GM12878 (cell line): ENCODE results near the gene SMKR1.

Experiments used
- EZH2 ChIP-seq: IDR thresholded peaks from 2 replicates; pipeline ENCODE4 v1.6.1; 2012; ENCODE audit warnings: low read depth, mild to moderate bottlenecking, control low read depth, inconsistent platforms, low read length, borderline replicate concordance; ENCODE audit not compliant: control insufficient read depth
- NRF1 ChIP-seq: conservative IDR thresholded peaks from 2 replicates; pipeline ENCODE4 v1.6.1; 2011; ENCODE audit warnings: mild to moderate bottlenecking, low read depth, low read length, improper control_type of control experiment
- POLR2AphosphoS5 ChIP-seq: IDR thresholded peaks from 2 replicates; pipeline ENCODE4 v1.6.1; 2011; ENCODE audit warnings: mild to moderate bottlenecking, low read length, inconsistent platforms
- RCOR1 ChIP-seq: conservative IDR thresholded peaks from 2 replicates; pipeline ENCODE4 v1.6.1; 2012; ENCODE audit warnings: low read depth, low read length, improper control_type of control experiment
- TF ChIP-seq, protein P1 (sequence below), 3 experiments: IDR thresholded peaks in 2 of 3; conservative IDR thresholded peaks in 1 of 3; 2 replicates each; pipeline ENCODE4 v1.5.1; 2011; ENCODE audit warnings: low read depth in 3 of 3, low read length in 3 of 3, mild to moderate bottlenecking in 3 of 3, control low read depth in 2 of 3, moderate library complexity in 2 of 3, inconsistent platforms in 1 of 3, mixed read lengths in 1 of 3; ENCODE audit not compliant: control insufficient read depth in 2 of 3, insufficient read depth in 1 of 3; ENCODE audit errors: extremely low read depth in 1 of 3

DNA sequence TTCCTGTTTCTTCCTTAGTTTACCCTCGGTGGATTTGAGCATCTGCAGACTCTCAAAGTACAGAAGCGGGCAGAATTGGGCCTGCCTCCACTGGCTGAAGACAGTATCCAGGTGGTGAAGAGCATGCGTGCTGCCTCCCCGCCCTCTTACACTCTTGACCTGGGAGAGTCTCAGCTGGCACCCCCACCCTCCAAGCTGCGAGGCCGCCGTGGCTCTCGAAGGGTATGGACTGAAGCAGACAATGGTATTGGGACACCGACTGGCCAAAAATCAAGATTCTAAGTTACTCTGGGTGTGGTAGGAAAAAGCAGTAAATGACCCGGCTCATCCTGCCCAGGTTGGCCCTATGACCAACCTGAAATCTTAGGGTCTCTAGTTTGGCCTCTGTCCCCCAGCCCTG lies 45.9 kb upstream of the SMKR1 start:
- TF ChIP-seq NRF1: no peak
- TF ChIP-seq RCOR1: no peak
- TF ChIP-seq, protein P1, sequence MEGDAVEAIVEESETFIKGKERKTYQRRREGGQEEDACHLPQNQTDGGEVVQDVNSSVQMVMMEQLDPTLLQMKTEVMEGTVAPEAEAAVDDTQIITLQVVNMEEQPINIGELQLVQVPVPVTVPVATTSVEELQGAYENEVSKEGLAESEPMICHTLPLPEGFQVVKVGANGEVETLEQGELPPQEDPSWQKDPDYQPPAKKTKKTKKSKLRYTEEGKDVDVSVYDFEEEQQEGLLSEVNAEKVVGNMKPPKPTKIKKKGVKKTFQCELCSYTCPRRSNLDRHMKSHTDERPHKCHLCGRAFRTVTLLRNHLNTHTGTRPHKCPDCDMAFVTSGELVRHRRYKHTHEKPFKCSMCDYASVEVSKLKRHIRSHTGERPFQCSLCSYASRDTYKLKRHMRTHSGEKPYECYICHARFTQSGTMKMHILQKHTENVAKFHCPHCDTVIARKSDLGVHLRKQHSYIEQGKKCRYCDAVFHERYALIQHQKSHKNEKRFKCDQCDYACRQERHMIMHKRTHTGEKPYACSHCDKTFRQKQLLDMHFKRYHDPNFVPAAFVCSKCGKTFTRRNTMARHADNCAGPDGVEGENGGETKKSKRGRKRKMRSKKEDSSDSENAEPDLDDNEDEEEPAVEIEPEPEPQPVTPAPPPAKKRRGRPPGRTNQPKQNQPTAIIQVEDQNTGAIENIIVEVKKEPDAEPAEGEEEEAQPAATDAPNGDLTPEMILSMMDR (IDR thresholded peaks at IDR 0.05 in 2 of 3, conservative IDR thresholded peaks at IDR 0.05 in 1 of 3; ENCODE audit: control insufficient read depth in 2 of 3, extremely low read depth in 1 of 3, insufficient read depth in 1 of 3, low read depth in 3 of 3, low read length in 3 of 3): no peak
- TF ChIP-seq POLR2AphosphoS5: no peak
- no peak for TF ChIP-seq EZH2
